HG02943 (cell line): ENCODE results near the gene OSBPL9.

Experiments
- ATAC-seq: cut with Tn5 transposase; IDR thresholded peaks from one replicate; pipeline ENCODE4 v1.9.1; 2021; ENCODE audit warnings: mild to moderate bottlenecking, low read depth, moderate library complexity; ENCODE audit not compliant: unreplicated experiment

The OSBPL9 gene, protein sequence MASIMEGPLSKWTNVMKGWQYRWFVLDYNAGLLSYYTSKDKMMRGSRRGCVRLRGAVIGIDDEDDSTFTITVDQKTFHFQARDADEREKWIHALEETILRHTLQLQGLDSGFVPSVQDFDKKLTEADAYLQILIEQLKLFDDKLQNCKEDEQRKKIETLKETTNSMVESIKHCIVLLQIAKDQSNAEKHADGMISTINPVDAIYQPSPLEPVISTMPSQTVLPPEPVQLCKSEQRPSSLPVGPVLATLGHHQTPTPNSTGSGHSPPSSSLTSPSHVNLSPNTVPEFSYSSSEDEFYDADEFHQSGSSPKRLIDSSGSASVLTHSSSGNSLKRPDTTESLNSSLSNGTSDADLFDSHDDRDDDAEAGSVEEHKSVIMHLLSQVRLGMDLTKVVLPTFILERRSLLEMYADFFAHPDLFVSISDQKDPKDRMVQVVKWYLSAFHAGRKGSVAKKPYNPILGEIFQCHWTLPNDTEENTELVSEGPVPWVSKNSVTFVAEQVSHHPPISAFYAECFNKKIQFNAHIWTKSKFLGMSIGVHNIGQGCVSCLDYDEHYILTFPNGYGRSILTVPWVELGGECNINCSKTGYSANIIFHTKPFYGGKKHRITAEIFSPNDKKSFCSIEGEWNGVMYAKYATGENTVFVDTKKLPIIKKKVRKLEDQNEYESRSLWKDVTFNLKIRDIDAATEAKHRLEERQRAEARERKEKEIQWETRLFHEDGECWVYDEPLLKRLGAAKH

DNA sequence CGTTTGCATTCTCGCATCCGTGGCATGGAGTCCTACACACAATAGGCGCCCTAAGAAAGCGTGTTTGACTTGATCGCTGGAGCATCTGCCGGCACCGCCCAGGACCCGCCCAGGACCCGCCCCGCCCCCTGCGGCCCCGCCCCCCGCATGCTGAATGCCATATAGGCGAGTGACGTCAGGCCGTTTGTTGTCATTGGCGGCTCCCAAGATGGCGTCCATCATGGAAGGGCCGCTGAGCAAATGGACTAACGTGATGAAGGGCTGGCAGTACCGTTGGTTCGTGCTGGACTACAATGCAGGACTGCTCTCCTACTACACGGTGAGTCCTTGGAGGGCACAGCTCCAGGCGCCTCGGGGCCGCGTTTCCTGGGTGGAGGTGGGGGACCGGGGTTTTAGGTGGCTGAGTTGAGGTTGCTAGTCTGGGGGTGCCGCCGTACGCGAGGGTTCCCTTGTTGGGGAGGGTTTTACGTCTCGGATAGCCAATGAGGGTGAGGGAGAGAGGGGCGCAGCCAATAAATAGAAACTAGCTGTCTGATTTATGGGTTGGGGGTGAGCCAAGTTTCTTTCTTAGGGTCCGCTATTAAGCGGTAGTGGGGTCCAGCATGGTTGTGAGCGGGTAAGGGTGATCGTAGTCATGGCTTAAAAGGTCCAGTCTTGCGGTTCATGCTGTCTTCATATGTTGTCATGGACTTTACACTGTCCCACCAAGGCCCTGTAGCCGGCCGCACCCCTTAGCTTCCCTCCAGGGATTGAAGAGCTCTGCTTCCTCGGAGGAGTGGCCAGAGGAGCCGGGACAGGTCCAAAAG is at the start of gene OSBPL9:
OSBPL9 (plus strand) TSS at position 190 of the 806 bp plus-strand sequence; CDS start at position 209, 19 bp downstream.
- ATAC-seq = peak; percentile 94

GRCh38 chr1:51567653-51568052 is 49.2 kb upstream of the OSBPL9 start:
- ATAC-seq = no peak

- no peak for ATAC-seq
These were observed 48.5 kb upstream of the OSBPL9 start for GRCh38 chr1:51568231-51568935.

DNA sequence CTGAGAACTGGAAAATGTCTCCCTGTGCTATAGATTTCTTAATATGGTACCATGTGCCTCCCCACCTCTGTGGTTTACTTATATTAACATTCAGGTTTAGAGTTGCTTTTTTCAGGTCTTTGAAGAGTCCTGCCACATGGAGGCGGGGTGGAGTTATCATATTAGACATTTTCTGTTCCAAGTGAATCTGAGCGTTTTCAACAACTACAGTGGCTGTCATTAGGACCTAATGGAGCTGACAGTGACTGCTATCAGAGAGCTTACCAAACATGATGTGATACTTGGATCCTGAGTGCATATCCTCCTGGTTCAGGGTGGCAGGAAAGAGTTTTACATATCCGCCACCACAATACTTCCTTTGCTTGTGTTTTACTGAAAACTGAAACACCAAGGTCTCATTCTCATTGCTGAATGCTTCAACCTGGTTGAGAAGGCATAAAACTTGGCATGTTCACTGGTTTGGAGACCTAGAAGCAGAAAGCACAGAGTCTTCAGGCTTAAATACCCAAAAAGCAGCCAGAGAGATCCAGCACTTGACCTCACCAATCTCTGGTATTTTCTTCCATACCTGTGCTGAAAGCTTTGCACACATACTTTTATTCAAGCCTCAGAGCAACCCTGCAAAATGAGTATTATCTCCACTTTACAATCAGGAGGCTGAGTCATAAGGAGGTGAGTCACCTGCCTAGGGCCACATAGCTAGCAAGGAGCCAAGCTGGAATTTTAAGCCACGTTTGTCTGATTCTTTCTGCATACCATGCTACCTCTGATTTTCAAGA is 47.4 kb upstream of the OSBPL9 start:
- peak; percentile 65 for ATAC-seq

GRCh38 chr1:51570063-51570710 is 46.7 kb upstream of the OSBPL9 start:
- no peak for ATAC-seq

GRCh38 chr1:51572365-51572764 is 44.5 kb upstream of the OSBPL9 start:
- no peak for ATAC-seq

DNA sequence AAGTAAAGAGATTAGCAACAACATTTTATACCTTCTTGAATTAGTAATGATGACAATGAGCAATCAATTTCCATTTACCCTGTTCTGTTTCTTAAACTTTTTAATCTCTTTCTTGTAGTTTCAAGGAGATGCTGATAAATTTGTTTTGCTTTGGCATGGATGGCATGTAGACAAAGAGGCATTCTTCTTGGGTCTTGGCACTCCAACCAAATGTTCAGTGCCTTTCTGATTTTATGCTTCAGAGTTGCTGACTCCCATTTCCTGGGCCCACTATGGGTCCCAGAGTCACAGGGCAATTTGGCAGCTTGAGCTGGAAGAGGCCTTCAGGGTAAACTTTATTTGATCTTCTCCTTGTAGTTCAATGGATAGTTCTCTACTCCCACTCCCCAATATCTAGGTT is 42.1 kb upstream of the OSBPL9 start:
- ATAC-seq = no peak

GRCh38 chr1:51575406-51576084 is 41.3 kb upstream of the OSBPL9 start:
- ATAC-seq = no peak

GRCh38 chr1:51576085-51576444 is 40.8 kb upstream of the OSBPL9 start:
- ATAC-seq = no peak

- no peak for ATAC-seq
These were observed 40.0 kb upstream of the OSBPL9 start for GRCh38 chr1:51576923-51577322.

DNA sequence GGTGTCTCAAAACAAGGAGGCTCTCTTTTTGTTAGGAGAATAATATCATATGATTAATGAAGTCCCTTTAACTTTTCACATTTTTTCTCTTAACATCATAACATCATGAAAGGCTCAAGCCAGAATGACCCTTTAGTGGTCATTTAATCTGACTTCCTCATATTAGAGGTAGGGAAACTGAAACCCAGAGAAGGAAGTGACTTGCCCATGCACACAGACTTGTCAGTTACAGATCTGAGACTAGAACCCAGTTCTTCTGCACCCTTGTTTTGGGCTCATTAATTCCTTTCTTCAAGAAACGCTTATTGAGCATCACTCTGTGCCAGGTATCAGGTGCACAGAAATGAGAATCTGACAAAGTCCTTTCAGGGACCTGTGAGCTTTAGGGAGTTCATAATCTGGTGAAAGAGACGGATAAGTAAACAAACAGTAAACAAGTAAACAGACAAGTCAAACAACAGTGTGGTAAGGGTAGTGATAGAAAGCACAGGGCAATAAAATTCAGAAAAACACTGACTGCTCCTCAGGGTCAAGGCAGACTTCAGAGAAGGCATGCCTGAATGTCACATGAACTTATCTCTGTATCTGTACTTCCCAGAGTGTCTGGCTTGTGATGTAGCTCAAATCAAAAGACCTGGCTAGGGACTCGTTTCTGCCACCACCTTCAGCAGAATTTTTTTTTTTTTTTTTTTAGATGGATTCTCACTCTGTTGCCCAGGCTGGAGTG is 38.3 kb upstream of the OSBPL9 start:
- ATAC-seq = peak; percentile 83

GRCh38 chr1:51581238-51581637 is 35.7 kb upstream of the OSBPL9 start:
- ATAC-seq = no peak

DNA sequence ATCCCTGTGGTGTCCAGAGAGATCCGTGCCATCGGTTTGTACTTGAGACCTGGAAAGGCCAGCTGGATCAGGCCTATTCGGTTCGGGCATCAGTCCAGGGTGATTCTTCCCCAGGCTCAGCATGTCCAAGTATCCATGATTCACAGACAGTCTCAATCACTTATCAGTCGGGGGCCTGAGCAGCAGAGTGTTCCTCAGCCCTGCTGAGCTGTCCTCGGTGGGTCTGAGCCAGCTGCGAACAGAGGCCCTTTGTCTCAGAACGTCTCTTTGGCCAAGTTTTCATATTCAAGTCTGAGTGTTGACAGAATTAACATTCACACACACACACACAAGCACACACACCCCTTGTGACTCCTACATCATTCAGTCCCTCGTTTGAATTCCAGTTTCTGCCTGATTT is 33.4 kb upstream of the OSBPL9 start:
- ATAC-seq = no peak

DNA sequence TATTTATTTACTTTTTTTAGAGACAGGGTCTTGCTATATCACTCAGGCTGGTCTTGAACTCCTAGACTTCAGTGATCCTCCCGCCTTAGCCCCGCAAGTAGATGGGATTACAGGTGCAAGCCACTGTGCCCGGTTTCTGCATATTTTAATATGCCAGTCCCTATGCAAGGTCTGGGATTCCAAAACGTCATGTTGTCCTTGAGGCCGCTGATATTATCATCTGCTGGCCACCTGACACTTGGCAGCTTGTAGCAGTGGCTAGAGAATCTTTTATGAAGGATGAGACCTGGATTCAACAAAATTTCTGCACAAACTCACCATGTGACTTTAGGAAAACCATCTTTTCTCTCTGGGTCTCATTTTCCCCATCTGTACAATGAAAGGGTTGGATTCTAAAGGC is 32.9 kb upstream of the OSBPL9 start:
- no peak for ATAC-seq

DNA sequence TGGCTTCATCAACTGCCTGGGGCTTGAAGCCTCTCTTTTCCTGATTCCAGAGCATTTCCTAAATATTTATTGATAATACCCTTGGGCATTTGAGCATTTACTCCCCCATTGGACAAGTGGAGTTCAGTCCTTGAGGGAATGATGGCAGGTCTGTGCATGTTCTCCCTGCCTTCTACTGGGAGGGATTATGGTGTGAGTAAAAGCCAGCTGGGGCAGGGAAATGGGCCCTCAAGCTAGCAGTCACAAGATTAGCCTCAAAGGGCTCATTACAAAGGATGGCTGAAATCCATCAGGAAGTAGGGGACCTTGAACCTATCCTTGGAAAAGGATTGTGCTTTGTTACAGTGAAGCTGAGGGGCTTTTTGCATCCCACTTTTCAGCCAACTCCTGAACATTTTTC is 24.2 kb upstream of the OSBPL9 start:
- no peak for ATAC-seq

DNA sequence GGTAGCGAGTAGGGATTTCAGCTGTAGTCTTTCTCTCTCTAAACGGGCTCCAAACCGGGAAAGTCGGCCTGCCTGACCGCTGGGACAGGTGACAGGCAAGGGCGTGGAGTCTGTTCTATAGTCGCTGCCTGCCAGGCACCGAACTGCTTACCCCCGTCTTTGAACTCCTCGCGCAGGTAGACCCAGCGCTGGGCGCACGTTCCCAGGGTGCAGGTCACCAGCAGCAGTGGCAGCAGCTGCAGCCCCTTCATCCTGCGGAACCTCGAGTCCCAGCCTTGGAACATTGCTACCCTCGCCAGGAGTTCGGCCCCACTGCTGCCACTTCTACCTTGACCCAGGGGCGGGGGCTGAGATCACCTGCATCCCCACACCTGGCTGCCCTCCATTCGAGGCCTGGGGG is 22.2 kb upstream of the OSBPL9 start:
- ATAC-seq = no peak

GRCh38 chr1:51600529-51600928 is 16.4 kb upstream of the OSBPL9 start:
- no peak for ATAC-seq

- no peak for ATAC-seq
These were observed 15.9 kb upstream of the OSBPL9 start for GRCh38 chr1:51600965-51601364.
